Panc1 (cell line): Measurements from ENCODE around the gene CHCHD6. TPM values are rescaled to one million over a fixed set of nuclear protein-coding genes. Genes with fewer than 3 reads are reported as not detected.

Experiments
- ATAC-seq: fragments of 200-7000 bp; cut with Tn5 transposase; 2 replicates; pipeline ENCODE4 v1.9.1; 2020; ENCODE audit warnings: mild to moderate bottlenecking, moderate library complexity
- BruUV-seq: library from RNA; stranded (reverse); fragments of 400-500 nt; replicated peaks from 2 replicates; lab custom pipeline; 2021; lab: Mats Ljungman, UMichigan
- CTCF ChIA-PET: fragments of 300-600 bp; sonication (Branson Sonifier 250); formaldehyde crosslinking; loops from one replicate; lab custom pipeline; 2022; ENCODE audit warnings: antibody characterized with exemption; lab: Charles Lee
- POLR2A ChIA-PET: fragments of 300-600 bp; sonication (Branson Sonifier 250); formaldehyde crosslinking; loops from one replicate; lab custom pipeline; 2022; ENCODE audit warnings: antibody characterized with exemption; lab: Charles Lee
- DNase-seq: peaks from one replicate; pipeline ENCODE4 v3.0.0-alpha.2; 2010; ENCODE audit warnings: low read depth, low spot score
- H3K27ac ChIP-seq: 2 replicates; pipeline ENCODE4 v1.5.1; 2011; ENCODE audit warnings: mild to moderate bottlenecking, low read length, inconsistent platforms
- H3K27me3 ChIP-seq: fragments of 200-500 bp; sonication (Bioruptor generic); 2 replicates; pipeline ENCODE4 v1.6.0; 2014; ENCODE audit warnings: low read length, inconsistent platforms; ENCODE audit not compliant: control insufficient read depth, insufficient read depth
- H3K36me3 ChIP-seq: fragments of 200-500 bp; sonication (Bioruptor generic); 2 replicates; pipeline ENCODE4 v1.5.1; 2014; ENCODE audit warnings: inconsistent platforms, mild to moderate bottlenecking, low read length, moderate library complexity; ENCODE audit not compliant: control insufficient read depth, insufficient read depth
- H3K4me1 ChIP-seq: 2 replicates; pipeline ENCODE4 v1.5.1; 2011; ENCODE audit warnings: inconsistent platforms, mild to moderate bottlenecking, low read length, moderate library complexity; ENCODE audit not compliant: control insufficient read depth, insufficient read depth
- H3K4me3 ChIP-seq, 2 experiments: 2 replicates each; pipeline ENCODE4 v1.5.1; 2011 to 2012; ENCODE audit warnings: low read depth in 2 of 2, low read length in 2 of 2, mild to moderate bottlenecking in 2 of 2, inconsistent platforms in 1 of 2, moderate library complexity in 1 of 2
- H3K9me3 ChIP-seq: fragments of 200-500 bp; sonication (Bioruptor generic); 2 replicates; pipeline ENCODE4 v1.5.1; 2014; ENCODE audit warnings: low read depth, mild to moderate bottlenecking, inconsistent platforms, low read length, moderate library complexity; ENCODE audit not compliant: control insufficient read depth, insufficient read depth
- POLR2AphosphoS5 ChIP-seq: IDR thresholded peaks from 2 replicates; pipeline ENCODE4 v1.6.1; 2012; ENCODE audit warnings: mild to moderate bottlenecking, low read depth, low read length, moderate library complexity
- REST ChIP-seq, 2 experiments: IDR thresholded peaks; 2 replicates each; pipeline ENCODE4 v1.6.1; 2011 to 2012; ENCODE audit warnings: low read depth in 2 of 2, control low read depth in 1 of 2, low read length in 1 of 2, mild to moderate bottlenecking in 1 of 2, moderate library complexity in 1 of 2; ENCODE audit not compliant: insufficient read depth in 1 of 2
- SIN3A ChIP-seq: IDR thresholded peaks from 2 replicates; pipeline ENCODE4 v1.6.1; 2012; ENCODE audit warnings: low read depth, mild to moderate bottlenecking, low read length, moderate library complexity, borderline replicate concordance; ENCODE audit not compliant: insufficient read depth
- TCF7L2 ChIP-seq: IDR thresholded peaks from 2 replicates; pipeline ENCODE4 v1.6.1; 2011; ENCODE audit warnings: mild to moderate bottlenecking, low read depth, low read length, inconsistent platforms
- in situ Hi-C: cut with HindIII; loops from 2 replicates; pipeline ENCODE4 v1.10.0; 2016; ENCODE audit warnings: low sequenced_read_pairs, low pct_unique_long_range_greater_than_20kb
- intact Hi-C: fragments of 100-400 bp; cut with micrococcal nuclease; formaldehyde crosslinking; loops from one replicate; pipeline ENCODE4 v1.10.0; 2022; ENCODE audit not compliant: unreplicated experiment
- total RNA-seq: library from RNA; stranded (reverse); gene quantifications from one replicate; pipeline ENCODE4 v1.2.1, GENCODE V29; 2021; ENCODE audit not compliant: unreplicated experiment
- TF ChIP-seq, protein P1 (sequence below): fragments of 450-650 bp; IDR thresholded peaks from 2 replicates; pipeline ENCODE4 v1.5.1; 2017; ENCODE audit warnings: mild to moderate bottlenecking

CHCHD6 gene
- total RNA-seq, 1 experiment from 2014 or later, result 31.5 TPM

DNA sequence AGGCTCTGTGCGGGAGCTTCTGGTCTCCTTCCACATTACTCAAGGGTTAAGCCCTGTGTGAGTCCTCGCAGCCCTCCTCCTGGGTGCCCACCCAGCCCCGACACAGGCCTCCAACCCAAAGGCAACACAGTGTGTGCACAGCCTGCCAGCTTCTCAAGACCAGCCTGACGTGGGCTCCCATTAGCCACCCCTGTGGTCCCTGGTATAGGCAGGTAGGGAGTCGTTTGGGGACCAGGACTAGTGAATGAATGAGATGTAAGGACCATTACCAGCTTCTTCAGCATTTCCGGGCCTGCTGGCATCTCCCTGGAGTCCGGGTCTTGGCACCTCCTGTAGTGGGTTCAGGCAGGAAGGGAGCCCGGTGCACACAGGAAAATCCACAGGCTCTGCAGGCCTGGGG lies 258.7 kb downstream of the CHCHD6 start:
- ATAC-seq, result no peak
- intact Hi-C loops (no loop called here), in situ Hi-C loops (no loop called here)
- no peaks in the 10 kb centered on the region for H3K36me3 ChIP-seq
- no peak overlapping the region for H3K4me3 ChIP-seq
- H3K27me3 ChIP-seq, result no peaks in the 10 kb centered on the region
- POLR2A ChIA-PET, result no interaction called here
- no peak for DNase-seq
- no TSS peak for BruUV-seq
- CTCF ChIA-PET, result interaction anchor here (0.6 kb wide), 1 partner anchor 509 kb away, joined by 8 read pairs; no protein-coding TSS in a partner anchor
- TF ChIP-seq TCF7L2 (no peak), POLR2AphosphoS5 (no peak), SIN3A (no peak), REST (IDR thresholded peaks at IDR 0.05; ENCODE audit: insufficient read depth in 1 of 2, low read depth in 2 of 2, low read length in 1 of 2) (no peak)
- TF ChIP-seq, protein P1, sequence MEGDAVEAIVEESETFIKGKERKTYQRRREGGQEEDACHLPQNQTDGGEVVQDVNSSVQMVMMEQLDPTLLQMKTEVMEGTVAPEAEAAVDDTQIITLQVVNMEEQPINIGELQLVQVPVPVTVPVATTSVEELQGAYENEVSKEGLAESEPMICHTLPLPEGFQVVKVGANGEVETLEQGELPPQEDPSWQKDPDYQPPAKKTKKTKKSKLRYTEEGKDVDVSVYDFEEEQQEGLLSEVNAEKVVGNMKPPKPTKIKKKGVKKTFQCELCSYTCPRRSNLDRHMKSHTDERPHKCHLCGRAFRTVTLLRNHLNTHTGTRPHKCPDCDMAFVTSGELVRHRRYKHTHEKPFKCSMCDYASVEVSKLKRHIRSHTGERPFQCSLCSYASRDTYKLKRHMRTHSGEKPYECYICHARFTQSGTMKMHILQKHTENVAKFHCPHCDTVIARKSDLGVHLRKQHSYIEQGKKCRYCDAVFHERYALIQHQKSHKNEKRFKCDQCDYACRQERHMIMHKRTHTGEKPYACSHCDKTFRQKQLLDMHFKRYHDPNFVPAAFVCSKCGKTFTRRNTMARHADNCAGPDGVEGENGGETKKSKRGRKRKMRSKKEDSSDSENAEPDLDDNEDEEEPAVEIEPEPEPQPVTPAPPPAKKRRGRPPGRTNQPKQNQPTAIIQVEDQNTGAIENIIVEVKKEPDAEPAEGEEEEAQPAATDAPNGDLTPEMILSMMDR, result no peak
- H3K9me3 ChIP-seq, result no peaks in the 10 kb centered on the region
- H3K4me1 ChIP-seq, result peaks cover 24% of the 10 kb centered on the region
- no peak overlapping the region for H3K27ac ChIP-seq

GRCh38 chr3:126963261-126964190 lies 259.5 kb downstream of the CHCHD6 start:
- no peaks in the 10 kb centered on the region for H3K27me3 ChIP-seq
- H3K4me3 ChIP-seq, result no peak overlapping the region
- no peak overlapping the region for H3K27ac ChIP-seq
- no peaks in the 10 kb centered on the region for H3K9me3 ChIP-seq
- intact Hi-C loops, result no loop called here
- peaks cover 24% of the 10 kb centered on the region for H3K4me1 ChIP-seq
- POLR2A ChIA-PET, result no interaction called here
- TF ChIP-seq SIN3A (no peak), REST (IDR thresholded peaks at IDR 0.05; ENCODE audit: insufficient read depth in 1 of 2, low read depth in 2 of 2, low read length in 1 of 2) (no peak), TCF7L2 (no peak), POLR2AphosphoS5 (no peak)
- TF ChIP-seq, protein P1, result no peak
- no TSS peak for BruUV-seq
- ATAC-seq (no peak), DNase-seq (no peak)
- H3K36me3 ChIP-seq, result no peaks in the 10 kb centered on the region
- in situ Hi-C loops, result no loop called here
- CTCF ChIA-PET, result interaction anchor here (0.6 kb wide), 2 partner anchors 119 to 508 kb away, joined by 3 to 8 read pairs; no protein-coding TSS in a partner anchor
